Activated CD4-positive, alpha-beta T cell treated with anti-CD3 and anti-CD28 coated beads, Interleukin-2, Interleukin-6, amounts not matched to agents 100 ng/mL and 50 ng/mL, durations not matched to agents 16 hours and 8 hours (primary cell): ENCODE data around the gene PON2.
A peak's percentile ranks its signal among the peaks of the same experiment; 100 is the strongest.
"Not testable (repeated sequence)": the region's sequence is repeated elsewhere in the genome, so short reads cannot be mapped to it uniquely, and the experiment has no call there.

Experiments used
- DNase-seq: peaks from one replicate; pipeline ENCODE4 v3.0.0-alpha.2; 2020

Gene PON2

GRCh38 chr7:95434557-95435421 is at the start of gene PON2:
PON2 (minus strand) TSS chr7:95435028; CDS start chr7:95434951, 77 bp downstream.
- DNase-seq = peak; percentile 65

DNA sequence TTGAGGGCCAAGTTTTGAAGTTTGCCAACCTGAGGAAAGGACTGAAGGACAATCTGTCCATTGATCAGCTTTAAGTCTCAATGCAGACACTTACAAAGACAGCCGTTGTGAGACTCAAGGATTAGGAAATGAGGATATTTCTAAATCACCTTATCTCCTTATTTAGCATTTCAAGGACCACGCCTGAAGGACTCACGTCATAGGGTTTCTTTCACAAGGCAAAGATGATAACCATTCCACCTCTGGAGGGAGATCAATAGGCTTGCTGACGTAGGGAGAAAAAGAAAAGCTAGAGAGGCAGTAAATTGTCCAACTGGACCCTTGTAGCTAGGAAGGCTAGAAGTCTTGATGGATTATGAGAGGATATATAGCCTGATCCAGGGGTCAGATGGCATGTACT is 47.6 kb upstream of the PON2 start:
- no peak for DNase-seq

GRCh38 chr7:95481271-95482165 is 46.7 kb upstream of the PON2 start:
- DNase-seq = no peak

GRCh38 chr7:95479992-95480624 is 45.3 kb upstream of the PON2 start:
- no peak for DNase-seq

- DNase-seq = peak; percentile 13
These were observed 43.6 kb upstream of the PON2 start for GRCh38 chr7:95478272-95479037.

- peak; percentile 72 for DNase-seq
These were observed 42.2 kb upstream of the PON2 start for GRCh38 chr7:95476904-95477594.

DNA sequence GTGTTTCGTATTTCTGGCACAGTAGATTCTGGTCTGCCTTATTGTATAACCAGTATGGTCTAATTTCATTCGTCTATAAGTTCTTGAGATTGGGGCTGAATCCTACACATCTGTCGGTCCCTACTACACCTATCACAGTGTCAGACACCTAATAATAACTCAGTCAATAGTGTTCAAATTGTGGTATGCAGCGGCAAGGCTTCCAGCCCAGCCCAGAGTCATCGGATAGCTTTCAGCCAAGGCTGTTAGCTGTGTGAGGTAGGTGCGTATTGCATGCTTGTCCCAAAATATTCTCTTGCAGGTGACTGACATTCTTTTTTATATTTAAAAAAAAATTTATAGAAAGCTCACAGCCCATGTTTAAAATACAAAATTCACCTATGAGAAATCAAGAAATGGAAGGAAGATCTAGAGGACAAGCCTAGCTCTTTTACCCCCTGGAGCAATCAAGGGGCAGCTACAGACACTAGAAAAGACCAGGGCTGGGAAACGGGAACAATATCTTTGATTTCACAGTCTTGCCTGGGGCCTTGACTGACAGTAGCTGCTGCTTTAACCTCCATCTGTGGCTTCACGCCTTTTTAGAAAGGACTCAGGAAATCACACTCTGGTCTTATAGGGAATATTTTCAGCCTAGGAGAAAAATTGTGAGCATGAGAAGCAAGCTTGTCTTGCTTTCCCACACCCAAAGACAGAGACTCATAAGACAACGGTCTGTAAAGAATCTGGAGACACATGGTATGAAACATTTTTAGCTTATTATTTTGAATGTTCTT is 41.4 kb upstream of the PON2 start:
- DNase-seq = no peak

GRCh38 chr7:95473276-95473985 is 38.6 kb upstream of the PON2 start:
- DNase-seq = no peak

DNA sequence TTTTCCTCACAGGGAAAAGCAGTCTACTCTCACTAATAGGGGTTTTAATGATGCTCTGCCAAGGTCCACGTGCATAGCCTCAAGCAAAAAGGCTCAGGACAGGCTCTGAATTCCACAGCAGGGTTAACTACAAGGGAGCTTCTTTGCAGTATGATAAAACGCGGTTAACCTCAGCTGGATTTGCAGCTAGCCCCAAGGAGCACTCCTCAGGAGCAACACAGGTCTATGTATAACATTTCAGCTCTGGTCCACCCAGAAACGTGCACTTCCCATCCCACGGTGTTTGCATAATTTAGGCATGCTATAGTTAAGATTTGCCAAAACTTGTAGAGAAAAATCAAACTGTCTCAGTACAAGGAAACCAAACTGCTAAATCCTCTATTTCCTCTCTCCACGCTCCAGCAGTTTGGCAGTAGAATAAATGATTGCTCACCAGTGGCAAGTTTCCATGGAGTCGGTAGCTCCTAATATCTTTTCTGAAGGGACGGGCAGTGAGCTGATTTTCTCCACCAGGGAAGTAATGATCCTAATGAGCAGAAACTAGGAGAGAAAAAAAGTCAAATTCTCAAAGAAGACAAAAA is 37.8 kb upstream of the PON2 start:
- no peak for DNase-seq

GRCh38 chr7:95471071-95471470 is 36.2 kb upstream of the PON2 start:
- no peak for DNase-seq

- DNase-seq = peak; percentile 28
These were observed 35.6 kb upstream of the PON2 start for GRCh38 chr7:95470452-95470851.

DNA sequence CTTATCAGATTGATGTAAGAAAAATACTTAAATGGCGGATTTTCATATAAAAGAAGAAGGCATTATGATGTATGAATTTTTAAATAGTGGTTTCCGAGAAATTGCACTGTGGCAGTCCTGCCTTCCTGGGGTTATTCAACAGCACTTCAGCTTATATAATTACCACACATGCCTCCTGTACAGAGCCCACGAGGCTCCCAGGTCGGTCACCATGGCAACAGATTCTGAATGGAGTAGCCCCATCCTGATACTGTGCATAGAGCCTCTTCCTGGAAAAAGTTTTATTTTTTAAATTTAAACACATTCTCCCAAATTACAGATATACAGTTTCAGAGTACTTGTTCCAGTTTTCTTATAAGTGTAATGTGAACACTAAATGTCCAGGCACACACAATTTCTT is 35.0 kb upstream of the PON2 start:
- no peak for DNase-seq

DNA sequence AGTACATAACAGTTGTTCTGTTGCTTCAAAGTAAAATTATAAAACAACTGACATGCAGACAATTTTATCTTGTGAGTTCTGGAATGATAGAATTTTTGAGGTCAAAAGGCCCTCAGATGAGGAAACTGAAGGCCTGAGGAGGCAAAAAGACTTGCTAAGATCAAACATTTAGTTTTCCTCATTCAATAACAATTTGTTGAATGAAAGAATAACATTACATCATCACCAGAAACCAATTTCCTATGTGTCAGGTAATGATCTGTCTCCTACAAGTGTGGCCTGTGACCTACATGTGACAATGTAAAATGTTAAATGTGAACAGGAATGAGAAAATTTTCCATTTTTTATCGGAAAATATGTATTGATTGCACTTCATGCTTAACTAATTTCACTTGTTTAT is 34.4 kb upstream of the PON2 start:
- no peak for DNase-seq

GRCh38 chr7:95467912-95468607 is 33.2 kb upstream of the PON2 start:
- DNase-seq = no peak

GRCh38 chr7:95460653-95461052 is 25.8 kb upstream of the PON2 start:
- DNase-seq = not testable (repeated sequence)

DNA sequence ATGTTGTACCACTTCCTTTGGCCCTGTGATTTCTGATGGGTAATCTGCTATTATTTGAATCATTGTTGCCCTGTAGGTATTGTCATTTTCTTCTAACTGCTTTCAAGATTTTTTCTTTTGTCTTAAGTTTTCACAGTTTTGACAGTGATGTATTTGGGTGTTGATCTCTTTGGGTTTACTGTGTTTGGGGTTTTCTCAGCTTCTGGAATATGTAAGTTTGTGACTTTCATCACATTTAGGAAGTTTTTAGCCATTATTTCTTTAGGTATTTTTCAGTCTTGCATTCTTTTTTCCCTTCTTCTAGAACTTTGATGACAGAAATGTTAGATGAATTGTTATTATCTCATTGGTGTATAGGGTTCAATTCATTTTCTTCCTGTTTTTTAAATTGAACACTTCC is 23.1 kb upstream of the PON2 start:
- no peak for DNase-seq

GRCh38 chr7:95454438-95455045 is 19.7 kb upstream of the PON2 start:
- no peak for DNase-seq

- no peak for DNase-seq
These were observed 11.8 kb upstream of the PON2 start for GRCh38 chr7:95446618-95447017.

DNA sequence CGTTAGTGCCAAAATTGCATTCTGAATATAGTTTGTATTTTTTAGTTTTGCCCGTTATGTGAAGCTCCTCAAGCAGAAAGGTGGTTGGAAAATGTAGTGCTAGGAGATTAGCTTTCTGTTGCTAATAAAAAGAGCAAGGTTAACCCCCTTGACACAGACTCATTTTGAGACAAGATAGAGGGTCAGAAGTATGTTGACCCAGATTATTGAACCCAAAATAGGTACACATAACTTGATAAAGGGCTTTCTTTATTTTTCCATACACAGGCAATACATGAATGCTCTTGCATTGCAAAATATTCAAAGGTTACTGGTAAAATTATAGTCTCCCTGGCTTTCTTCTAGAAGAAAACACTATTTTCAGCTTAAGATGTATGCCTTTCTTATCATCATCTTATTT is 10.0 kb upstream of the PON2 start:
- DNase-seq = no peak
